ENCODE measurements around the gene PTGDR2.

PTGDR2 gene

GRCh38 chr11:60874421-60875365, 18.9 kb upstream of the PTGDR2 start:
- DNase-seq (ENCODE audit: low read depth in 2 of 2) = no peak

GRCh38 chr11:60873533-60873932, 17.8 kb upstream of the PTGDR2 start:
- DNase-seq (ENCODE audit: low read depth in 2 of 2) = no peak

- peak; percentile 33 to 50 for DNase-seq (ENCODE audit: low read depth in 2 of 2)
These were observed 17.3 kb upstream of the PTGDR2 start for GRCh38 chr11:60872961-60873524.

- peak in 1 of 2 experiments; percentile 18 for DNase-seq (ENCODE audit: low read depth in 2 of 2)
These were observed 16.6 kb upstream of the PTGDR2 start for GRCh38 chr11:60872124-60872960.

GRCh38 chr11:60871378-60872061, 15.8 kb upstream of the PTGDR2 start:
- no peak for DNase-seq (ENCODE audit: low read depth in 2 of 2)

GRCh38 chr11:60870733-60871377, 15.1 kb upstream of the PTGDR2 start:
- DNase-seq (ENCODE audit: low read depth in 2 of 2) = no peak

- no peak for DNase-seq (ENCODE audit: low read depth in 2 of 2)
These were observed 14.5 kb upstream of the PTGDR2 start for GRCh38 chr11:60870276-60870675.

- no peak for DNase-seq (ENCODE audit: low read depth in 2 of 2)
These were observed 13.7 kb upstream of the PTGDR2 start for GRCh38 chr11:60869451-60869825.

GRCh38 chr11:60868682-60869450, 13.1 kb upstream of the PTGDR2 start:
- no peak for DNase-seq (ENCODE audit: low read depth in 2 of 2)

GRCh38 chr11:60867871-60868681, 12.3 kb upstream of the PTGDR2 start:
- no peak for DNase-seq (ENCODE audit: low read depth in 2 of 2)

GRCh38 chr11:60866911-60867870, 11.4 kb upstream of the PTGDR2 start, which contains the start of gene ZP1:
ZP1 (plus strand) TSS chr11:60867542; CDS start chr11:60867562, 20 bp downstream.
- no peak for DNase-seq (ENCODE audit: low read depth in 2 of 2)

GRCh38 chr11:60864856-60865513, 9.2 kb upstream of the PTGDR2 start:
- no peak for DNase-seq (ENCODE audit: low read depth in 2 of 2)

- DNase-seq (ENCODE audit: low read depth in 2 of 2) = no peak
These were observed 8.1 kb upstream of the PTGDR2 start for GRCh38 chr11:60863550-60864521.

GRCh38 chr11:60862171-60862570, 6.4 kb upstream of the PTGDR2 start:
- no peak for DNase-seq (ENCODE audit: low read depth in 2 of 2)

- DNase-seq (ENCODE audit: low read depth in 2 of 2) = peak in 1 of 2 experiments; percentile 8
These were observed 5.2 kb upstream of the PTGDR2 start for GRCh38 chr11:60860943-60861342.

- no peak for DNase-seq (ENCODE audit: low read depth in 2 of 2)
These were observed 4.0 kb upstream of the PTGDR2 start for GRCh38 chr11:60859616-60860250.

All from fibroblast of skin of left quadriceps (primary cell).